ENCODE results near the gene KLHL6.

DNA sequence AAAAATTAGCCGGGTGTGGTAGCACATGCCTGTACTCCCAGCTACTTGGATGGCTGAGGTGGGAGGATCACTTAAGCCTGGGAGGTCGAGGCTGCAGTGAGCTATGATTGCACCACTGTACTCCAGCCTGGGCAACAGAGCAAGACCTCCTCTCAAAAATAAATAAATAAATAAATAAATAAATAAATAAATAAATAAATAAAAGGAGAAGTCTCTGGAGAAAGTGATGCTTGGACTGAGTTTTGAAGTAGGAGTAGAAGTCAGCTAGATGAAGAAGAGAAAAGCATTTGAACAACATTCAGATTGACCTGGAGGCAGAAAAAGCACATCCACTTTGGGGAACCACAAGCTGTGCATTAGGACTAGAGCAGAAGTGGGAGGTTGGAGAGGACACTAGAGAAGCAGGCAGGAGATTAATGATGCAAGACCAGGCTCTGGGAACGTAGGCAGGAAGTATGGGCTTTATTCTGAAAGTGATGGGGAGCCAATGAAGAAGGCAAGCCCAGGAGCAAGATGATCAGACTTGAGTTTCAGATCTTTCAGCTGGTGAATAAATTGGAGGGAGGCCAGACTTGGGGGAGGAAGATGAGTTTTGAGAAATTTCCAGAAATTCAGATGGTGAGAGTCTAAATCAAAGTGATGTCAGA is 48.7 kb downstream of the KLHL6 start:
- TF ChIP-seq POLR2A (IDR thresholded peaks at IDR 0.05) = no peak
- TF ChIP-seq, protein P1, sequence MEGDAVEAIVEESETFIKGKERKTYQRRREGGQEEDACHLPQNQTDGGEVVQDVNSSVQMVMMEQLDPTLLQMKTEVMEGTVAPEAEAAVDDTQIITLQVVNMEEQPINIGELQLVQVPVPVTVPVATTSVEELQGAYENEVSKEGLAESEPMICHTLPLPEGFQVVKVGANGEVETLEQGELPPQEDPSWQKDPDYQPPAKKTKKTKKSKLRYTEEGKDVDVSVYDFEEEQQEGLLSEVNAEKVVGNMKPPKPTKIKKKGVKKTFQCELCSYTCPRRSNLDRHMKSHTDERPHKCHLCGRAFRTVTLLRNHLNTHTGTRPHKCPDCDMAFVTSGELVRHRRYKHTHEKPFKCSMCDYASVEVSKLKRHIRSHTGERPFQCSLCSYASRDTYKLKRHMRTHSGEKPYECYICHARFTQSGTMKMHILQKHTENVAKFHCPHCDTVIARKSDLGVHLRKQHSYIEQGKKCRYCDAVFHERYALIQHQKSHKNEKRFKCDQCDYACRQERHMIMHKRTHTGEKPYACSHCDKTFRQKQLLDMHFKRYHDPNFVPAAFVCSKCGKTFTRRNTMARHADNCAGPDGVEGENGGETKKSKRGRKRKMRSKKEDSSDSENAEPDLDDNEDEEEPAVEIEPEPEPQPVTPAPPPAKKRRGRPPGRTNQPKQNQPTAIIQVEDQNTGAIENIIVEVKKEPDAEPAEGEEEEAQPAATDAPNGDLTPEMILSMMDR (IDR thresholded peaks at IDR 0.05) = no peak

Measured in upper lobe of left lung (tissue), 4 donors.